Stomach smooth muscle (tissue), 2 donors: ENCODE data around the gene TPMT.
"Not testable (repeated sequence)": the region's sequence is repeated elsewhere in the genome, so short reads cannot be mapped to it uniquely, and the experiment has no call there.

Source experiments
- H3K27ac ChIP-seq: one replicate; pipeline ENCODE4 v1.7.0; 2013; ENCODE audit warnings: mild to moderate bottlenecking, low read length, inconsistent platforms
- H3K27me3 ChIP-seq, 2 donors: one replicate each; pipeline ENCODE4 v1.7.0; 2013; ENCODE audit warnings: low read length in 2 of 2; ENCODE audit not compliant: insufficient read depth in 2 of 2, control insufficient read depth in 1 of 2
- H3K36me3 ChIP-seq, 2 donors: one replicate each; pipeline ENCODE4 v1.7.0; 2013; ENCODE audit warnings: low read length in 2 of 2; ENCODE audit not compliant: control insufficient read depth in 2 of 2, insufficient read depth in 2 of 2
- H3K4me1 ChIP-seq: one replicate; pipeline ENCODE4 v1.7.0; 2013; ENCODE audit warnings: low read length; ENCODE audit not compliant: control insufficient read depth, insufficient read depth
- H3K4me3 ChIP-seq, 2 donors: one replicate each; pipeline ENCODE4 v1.7.0; 2013; ENCODE audit warnings: low read length in 2 of 2
- H3K9ac ChIP-seq, 2 donors: one replicate each; pipeline ENCODE4 v1.7.0; 2013; ENCODE audit warnings: low read length in 2 of 2, mild to moderate bottlenecking in 1 of 2
- H3K9me3 ChIP-seq, 2 donors: one replicate each; pipeline ENCODE4 v1.7.0; 2013; ENCODE audit warnings: low read length in 2 of 2; ENCODE audit not compliant: control insufficient read depth in 2 of 2
- donor health status: healthy.
- donor health status: Pancreatic carcinoma.

Gene TPMT

DNA sequence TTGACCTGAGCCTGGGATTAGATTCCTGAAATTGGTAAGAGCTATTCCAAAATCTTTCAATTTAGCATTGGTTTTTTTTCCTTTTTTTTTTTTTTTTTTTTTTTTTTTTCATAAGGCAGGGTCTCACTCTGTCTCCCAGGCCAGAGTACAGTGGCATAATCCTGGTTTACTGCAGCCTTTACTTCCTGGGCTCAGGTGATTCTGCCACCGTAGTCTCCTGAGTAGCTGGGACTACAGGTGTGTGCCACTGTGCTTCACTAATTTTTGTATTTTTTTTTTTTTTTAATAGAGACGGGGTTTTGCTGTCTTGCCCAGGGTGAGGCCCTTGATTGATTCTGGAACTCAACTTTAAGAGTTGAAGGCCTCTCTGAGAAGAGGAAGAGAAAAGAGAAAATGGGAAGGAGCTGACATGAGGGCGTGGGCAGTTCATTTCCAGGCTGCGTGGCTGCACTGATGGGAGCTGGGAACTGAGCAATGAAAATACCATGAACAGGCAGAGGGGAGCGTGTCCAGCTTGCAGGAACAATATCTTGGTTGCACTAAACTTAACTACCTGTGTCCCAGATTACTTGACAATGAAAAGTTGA lies 25.0 kb upstream of the TPMT start:
- Histone ChIP-seq H3K9ac (no peak overlapping the region), H3K27ac (no peak overlapping the region), H3K36me3 (peaks cover 0 to 2% of the 10 kb centered on the region in 2 donors)

DNA sequence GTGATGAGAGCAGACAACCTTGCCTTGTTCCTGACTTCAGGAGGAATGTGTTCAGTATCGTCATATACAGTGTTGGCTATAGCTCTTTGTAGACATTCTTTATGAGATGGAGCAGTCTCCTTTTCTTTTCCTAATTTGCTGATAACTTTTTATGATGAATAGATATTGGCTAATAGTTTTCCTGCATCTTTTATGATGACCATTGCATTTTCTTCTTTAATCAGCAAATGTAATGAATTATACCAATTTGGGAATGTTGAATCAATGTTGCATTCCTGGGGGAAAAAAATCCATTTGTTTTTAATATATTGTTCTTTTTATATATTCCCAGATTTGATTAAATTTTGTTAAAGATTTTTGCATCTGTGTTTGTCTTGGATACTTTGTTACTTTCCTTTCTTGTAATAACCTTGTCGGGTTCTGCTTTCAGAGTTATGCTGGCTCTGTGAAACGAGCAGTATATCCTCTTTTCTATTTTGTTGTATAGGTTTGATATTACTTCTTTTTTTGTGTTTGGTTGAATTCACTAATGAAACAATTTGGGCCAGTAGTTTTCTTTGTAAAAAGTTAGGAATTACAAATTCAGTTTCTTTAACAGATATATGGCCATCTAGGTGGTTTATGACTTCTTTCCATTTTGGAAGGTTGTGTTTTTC lies 24.2 kb upstream of the TPMT start:
- no peaks in the 10 kb centered on the region for H3K9me3 ChIP-seq
- peaks cover 0 to 8% of the 10 kb centered on the region in 2 donors for H3K36me3 ChIP-seq
- no peak overlapping the region for H3K4me3 ChIP-seq
- H3K27me3 ChIP-seq, result no peaks in the 10 kb centered on the region
- no peaks in the 10 kb centered on the region for H3K4me1 ChIP-seq
- no peak overlapping the region for H3K9ac ChIP-seq
- H3K27ac ChIP-seq, result no peak overlapping the region

More for the DNA sequence above, 25.0 kb upstream of the TPMT start:
- no peak overlapping the region for H3K4me3 ChIP-seq
- no peaks in the 10 kb centered on the region for H3K9me3 ChIP-seq
- peaks cover 2% of the 10 kb centered on the region for H3K4me1 ChIP-seq
- no peaks in the 10 kb centered on the region for H3K27me3 ChIP-seq

DNA sequence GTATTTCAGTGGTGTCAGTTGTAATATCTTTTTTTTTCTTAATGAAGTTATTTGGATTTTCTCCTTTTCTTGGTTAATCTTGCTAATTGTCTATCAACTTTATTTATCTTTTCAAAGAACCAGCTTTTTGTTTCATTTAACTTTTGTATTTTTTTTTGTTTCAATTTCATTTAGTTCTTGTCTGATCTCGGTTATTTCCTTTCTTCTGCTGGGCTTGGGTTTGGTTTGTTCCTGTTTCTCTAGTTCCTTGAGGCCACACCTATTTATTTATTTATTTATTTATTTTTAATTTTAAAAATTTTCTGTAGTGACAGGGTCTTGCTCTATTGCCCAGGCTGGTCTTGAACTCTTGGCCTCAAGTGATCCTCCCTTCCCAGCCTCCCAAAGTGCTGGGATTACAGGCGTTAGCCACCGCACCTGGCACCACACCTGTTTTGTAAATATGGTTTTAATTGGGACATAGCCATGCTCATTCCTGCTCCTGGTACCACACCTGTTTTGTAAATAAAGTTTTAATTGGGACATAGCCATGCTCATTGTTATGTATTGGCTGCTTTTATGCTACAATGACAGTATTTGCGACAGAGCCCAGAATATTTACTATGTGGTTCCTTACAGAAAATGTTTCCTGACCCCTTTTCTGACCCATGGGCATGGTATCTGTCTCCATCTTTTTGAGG lies 22.5 kb upstream of the TPMT start:
- no peak overlapping the region for H3K27ac ChIP-seq
- H3K36me3 ChIP-seq, result peaks cover 2 to 8% of the 10 kb centered on the region in 2 donors
- no peaks in the 10 kb centered on the region for H3K9me3 ChIP-seq
- H3K4me1 ChIP-seq, result no peaks in the 10 kb centered on the region
- H3K4me3 ChIP-seq, result no peak overlapping the region
- no peaks in the 10 kb centered on the region for H3K27me3 ChIP-seq
- no peak overlapping the region for H3K9ac ChIP-seq

DNA sequence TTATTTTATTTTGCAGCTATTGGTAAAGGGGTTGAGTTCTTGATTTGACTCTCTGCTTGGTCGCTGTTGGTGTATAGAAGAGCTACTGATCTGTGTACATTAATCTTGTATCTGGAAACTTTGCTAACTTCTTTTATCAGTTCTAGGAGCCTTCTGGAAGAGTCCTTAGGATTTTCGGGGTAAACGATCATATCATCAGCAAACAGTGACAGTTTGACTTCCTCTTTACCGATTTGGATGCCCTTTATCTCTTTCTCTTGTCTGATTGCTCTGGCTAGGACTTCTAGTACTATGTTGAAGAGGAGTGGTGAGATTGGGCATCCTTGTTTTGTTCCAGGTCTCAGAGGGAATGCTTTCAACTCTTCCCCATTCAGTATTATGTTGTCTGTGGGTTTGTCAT lies 21.3 kb upstream of the TPMT start:
- not testable (repeated sequence) for H3K27me3 ChIP-seq, H3K9me3 ChIP-seq, H3K27ac ChIP-seq, H3K4me3 ChIP-seq, H3K9ac ChIP-seq, H3K4me1 ChIP-seq
- peaks cover 2 to 12% of the 10 kb centered on the region in 2 donors for H3K36me3 ChIP-seq

DNA sequence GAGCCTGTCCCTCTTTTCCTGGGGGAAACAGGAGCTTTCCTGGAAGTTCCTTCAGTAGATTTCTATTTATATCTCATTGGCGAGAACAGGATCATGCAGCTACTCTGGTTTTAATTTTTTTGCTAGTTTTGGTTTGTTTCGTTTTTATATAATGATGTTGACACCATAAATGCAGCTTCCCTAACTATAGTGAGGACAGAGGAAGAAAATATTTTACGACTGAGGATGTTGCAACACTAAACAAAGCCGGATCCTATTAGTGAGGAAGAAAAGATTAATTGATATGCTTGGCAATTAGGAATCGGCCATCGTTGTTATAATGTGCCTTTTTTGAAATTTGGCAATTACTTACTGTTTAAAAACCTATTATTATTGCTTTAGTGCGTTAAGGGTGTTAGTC lies 17.0 kb upstream of the TPMT start:
- H3K27me3 ChIP-seq, result no peaks in the 10 kb centered on the region
- H3K4me3 ChIP-seq, result no peak overlapping the region
- H3K9ac ChIP-seq, result no peak overlapping the region
- H3K4me1 ChIP-seq, result no peaks in the 10 kb centered on the region
- no peaks in the 10 kb centered on the region for H3K9me3 ChIP-seq
- H3K27ac ChIP-seq, result no peak overlapping the region
- peaks cover 10 to 18% of the 10 kb centered on the region in 2 donors for H3K36me3 ChIP-seq

DNA sequence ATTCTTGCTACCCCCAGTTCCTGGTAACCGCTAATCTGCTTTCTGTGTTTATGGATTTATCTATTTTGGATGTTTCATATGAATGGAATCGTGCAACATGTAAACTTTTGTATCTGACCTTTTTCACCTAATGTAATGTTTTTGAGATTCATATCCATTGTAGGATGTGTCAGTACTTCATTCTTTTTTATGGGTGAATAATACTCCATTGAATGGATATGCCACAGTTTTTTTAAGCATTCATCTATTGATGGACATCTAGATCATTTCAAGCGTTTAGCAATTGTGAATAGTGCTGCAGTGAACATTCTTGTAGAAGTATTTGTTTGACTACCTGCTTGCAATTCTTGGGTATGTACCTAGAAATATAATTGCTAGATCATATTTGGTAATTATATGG lies 13.4 kb upstream of the TPMT start:
- Histone ChIP-seq H3K4me1 (no peaks in the 10 kb centered on the region), H3K36me3 (peaks cover 14 to 22% of the 10 kb centered on the region in 2 donors), H3K9me3 (no peaks in the 10 kb centered on the region), H3K4me3 (no peak overlapping the region), H3K9ac (no peak overlapping the region), H3K27ac (no peak overlapping the region), H3K27me3 (no peaks in the 10 kb centered on the region)

DNA sequence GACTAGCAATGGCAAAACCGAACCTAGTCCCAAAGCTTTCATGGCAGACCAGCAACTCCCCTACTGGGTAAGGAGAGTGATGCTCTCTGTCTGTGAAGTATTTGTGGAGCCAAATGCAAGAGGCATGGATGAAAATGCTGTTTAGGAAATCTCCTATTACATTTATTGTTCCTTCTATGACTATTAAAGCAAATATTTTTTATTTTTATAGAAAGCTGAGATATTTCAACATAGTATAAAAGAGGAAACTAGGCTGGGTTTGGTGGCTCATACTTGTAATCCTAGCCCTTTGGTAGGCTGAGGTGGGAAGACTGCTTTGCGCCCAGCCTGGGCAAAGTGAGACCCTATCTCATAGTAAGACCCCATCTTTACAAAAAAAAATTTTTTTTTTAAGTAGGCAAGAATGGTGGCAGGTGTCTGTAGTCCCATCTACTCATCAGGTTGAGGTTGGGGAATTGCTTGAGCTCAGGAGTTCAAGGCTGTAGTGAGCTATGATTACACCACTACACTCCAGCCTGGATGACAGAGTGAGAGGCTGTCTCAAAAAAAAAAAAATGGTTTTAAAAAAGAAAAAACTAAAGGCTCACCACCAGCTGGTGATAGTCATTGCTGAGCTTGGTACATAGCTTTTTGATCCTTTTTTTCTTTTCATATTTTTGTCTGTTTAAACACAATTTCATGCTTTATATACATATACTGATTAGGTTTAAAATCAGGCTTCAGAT lies 11.6 kb upstream of the TPMT start:
- H3K9ac ChIP-seq, result no peak overlapping the region
- no peaks in the 10 kb centered on the region for H3K27me3 ChIP-seq
- no peak overlapping the region for H3K27ac ChIP-seq
- no peaks in the 10 kb centered on the region for H3K9me3 ChIP-seq
- H3K36me3 ChIP-seq, result peaks cover 15 to 32% of the 10 kb centered on the region in 2 donors
- no peak overlapping the region for H3K4me3 ChIP-seq
- H3K4me1 ChIP-seq, result no peaks in the 10 kb centered on the region

DNA sequence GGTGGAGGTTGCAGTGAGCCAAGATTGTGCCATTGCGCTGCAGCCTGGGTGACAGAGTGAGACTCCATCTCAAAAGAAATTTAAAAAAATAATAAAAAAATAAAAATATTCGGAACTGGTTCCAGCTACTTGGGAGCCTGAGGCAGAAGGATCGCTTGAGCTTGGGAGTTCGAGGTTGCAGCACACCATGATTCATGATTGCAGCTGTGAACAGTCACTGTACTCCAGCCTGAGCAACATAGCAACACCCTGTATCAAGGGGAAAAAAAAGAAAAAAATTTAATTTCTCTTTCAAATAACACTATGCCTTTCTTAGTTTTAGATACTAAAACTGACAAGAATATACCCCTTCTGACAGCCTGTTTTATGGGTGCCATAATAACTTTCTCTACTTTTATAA lies 10.9 kb upstream of the TPMT start:
- H3K4me1 ChIP-seq, result no peaks in the 10 kb centered on the region
- no peak overlapping the region for H3K4me3 ChIP-seq
- peaks cover 13 to 38% of the 10 kb centered on the region in 2 donors for H3K36me3 ChIP-seq
- no peak overlapping the region for H3K27ac ChIP-seq
- no peaks in the 10 kb centered on the region for H3K27me3 ChIP-seq
- H3K9ac ChIP-seq, result no peak overlapping the region
- no peaks in the 10 kb centered on the region for H3K9me3 ChIP-seq

DNA sequence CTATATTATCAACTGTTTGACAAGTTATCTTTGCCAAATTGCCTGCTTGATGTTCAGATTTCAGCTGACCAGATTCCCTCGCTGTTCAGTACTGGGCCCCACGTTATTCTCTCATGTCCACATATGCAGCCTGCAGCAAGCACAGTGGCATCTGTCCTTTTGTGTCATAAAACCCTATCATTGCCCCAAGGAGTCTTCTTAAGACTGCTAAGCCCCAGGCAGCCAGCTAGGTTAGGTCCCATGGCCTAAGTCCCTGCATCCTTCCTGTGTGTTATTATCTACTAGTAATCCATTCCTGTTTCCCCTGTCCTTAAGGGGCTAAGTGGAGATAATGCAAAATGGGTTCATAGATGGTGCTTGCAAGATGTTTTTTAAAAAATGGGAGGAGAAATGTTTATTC lies 7.5 kb upstream of the TPMT start:
- Histone ChIP-seq H3K9me3 (no peaks in the 10 kb centered on the region), H3K4me1 (no peaks in the 10 kb centered on the region), H3K36me3 (peaks cover 7 to 35% of the 10 kb centered on the region in 2 donors), H3K4me3 (no peak overlapping the region), H3K9ac (no peak overlapping the region), H3K27ac (no peak overlapping the region), H3K27me3 (no peaks in the 10 kb centered on the region)

DNA sequence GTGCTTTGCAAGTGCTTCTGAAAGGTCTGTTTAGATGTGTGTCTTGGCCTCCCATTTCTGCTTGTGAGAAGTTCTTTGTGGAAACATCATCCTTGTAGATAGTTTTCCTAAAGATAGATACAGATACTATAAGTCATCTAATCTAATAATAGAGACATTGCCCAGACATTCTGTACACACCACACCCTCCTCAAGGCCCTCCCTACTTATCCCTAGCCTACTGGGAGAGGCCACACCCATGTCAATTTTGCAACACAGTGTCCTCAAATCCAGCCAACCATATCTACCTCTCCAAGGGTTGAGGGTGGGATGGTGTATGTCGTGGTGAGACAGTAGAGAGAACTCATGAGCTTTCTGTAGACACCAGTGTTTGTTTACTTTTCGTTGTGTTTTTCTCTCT lies 6.6 kb upstream of the TPMT start:
- no peaks in the 10 kb centered on the region for H3K9me3 ChIP-seq
- peaks cover 7 to 31% of the 10 kb centered on the region in 2 donors for H3K36me3 ChIP-seq
- H3K4me1 ChIP-seq, result no peaks in the 10 kb centered on the region
- H3K27me3 ChIP-seq, result no peaks in the 10 kb centered on the region
- no peak overlapping the region for H3K9ac ChIP-seq
- no peak overlapping the region for H3K4me3 ChIP-seq
- H3K27ac ChIP-seq, result no peak overlapping the region
